ENCODE data around the gene CBX7. TPM values are rescaled to one million over a fixed set of nuclear protein-coding genes. Genes with fewer than 3 reads are reported as not detected.

Gene CBX7
- total and polyA plus RNA-seq, 2 experiments from 2014 or later, result 2.5 to 10.4 TPM

GRCh38 chr22:39120983-39121382 lies 31.5 kb downstream of the CBX7 start:
- DNase-seq, result no peak
- Histone ChIP-seq H3K9me2 (ENCODE audit: insufficient read depth) (no peaks in the 10 kb centered on the region), H3K27ac (no peak overlapping the region), H3K4me1 (ENCODE audit: insufficient read depth) (no peaks in the 10 kb centered on the region), H3K4me3 (no peak overlapping the region), H3K36me3 (ENCODE audit: low read depth) (no peaks in the 10 kb centered on the region), H2AFZ (no peak overlapping the region), H4K20me1 (ENCODE audit: insufficient read depth) (no peaks in the 10 kb centered on the region), H3K79me2 (ENCODE audit: insufficient read depth) (no peaks in the 10 kb centered on the region), H3F3A (ENCODE audit: insufficient read depth) (no peaks in the 10 kb centered on the region), H3K27me3 (replicated peaks; ENCODE audit: insufficient read depth) (peaks cover 2% of the 10 kb centered on the region), H3K9ac (no peak overlapping the region), H3K4me2 (ENCODE audit: unreplicated experiment) (no peak overlapping the region), H3K9me3 (ENCODE audit: low read depth) (no peaks in the 10 kb centered on the region)
- no peak for TF ChIP-seq EZH2 (IDR thresholded peaks at IDR 0.05; ENCODE audit: insufficient read depth, poor library complexity, severe bottlenecking)
- TF ChIP-seq EZH2phosphoT487 (IDR thresholded peaks at IDR 0.05; ENCODE audit: insufficient read depth, low read depth), result no peak
- in situ Hi-C loops (cut with MboI), result loop anchor here (10.0 kb wide), 1 partner anchor 106 kb away; the partner anchor contains the start of gene APOBEC3C
- WGBS, 2 experiments (ENCODE audit: low coverage in 1 of 2, low lambda C conversion rate in 2 of 2, missing lambda C conversion rate in 2 of 2), result 69 to 70% methylated on average over 4 of the region's 4 CpGs

- TF ChIP-seq EZH2phosphoT487 (IDR thresholded peaks at IDR 0.05; ENCODE audit: insufficient read depth, low read depth) (no peak), EZH2 (IDR thresholded peaks at IDR 0.05; ENCODE audit: insufficient read depth, poor library complexity, severe bottlenecking) (no peak)
- no peak overlapping the region for H3K9ac ChIP-seq
- H3K27ac ChIP-seq, result no peak overlapping the region
- no peak overlapping the region for H3K4me2 ChIP-seq (ENCODE audit: unreplicated experiment)
- H3K9me2 ChIP-seq (ENCODE audit: insufficient read depth), result no peaks in the 10 kb centered on the region
- H3K27me3 ChIP-seq (replicated peaks; ENCODE audit: insufficient read depth), result peaks cover 22% of the 10 kb centered on the region
- H3F3A ChIP-seq (ENCODE audit: insufficient read depth), result no peaks in the 10 kb centered on the region
- no peaks in the 10 kb centered on the region for H3K9me3 ChIP-seq (ENCODE audit: low read depth)
- H4K20me1 ChIP-seq (ENCODE audit: insufficient read depth), result no peaks in the 10 kb centered on the region
- H3K4me3 ChIP-seq, result no peak overlapping the region
- H3K79me2 ChIP-seq (ENCODE audit: insufficient read depth), result no peaks in the 10 kb centered on the region
- H2AFZ ChIP-seq, result no peak overlapping the region
- no peaks in the 10 kb centered on the region for H3K4me1 ChIP-seq (ENCODE audit: insufficient read depth)
- in situ Hi-C loops (cut with MboI), result loop anchor here (10.0 kb wide), 1 partner anchor 243 kb away; the partner anchor contains the start of gene CBX6
- H3K36me3 ChIP-seq (ENCODE audit: low read depth), result no peaks in the 10 kb centered on the region
- 64 to 68% methylated on average over 14 of the region's 14 CpGs for WGBS, 2 experiments (ENCODE audit: low coverage in 1 of 2, low lambda C conversion rate in 2 of 2, missing lambda C conversion rate in 2 of 2)
- peak; percentile 53 for DNase-seq
Observed at GRCh38 chr22:39117585-39118191, 34.8 kb downstream of the CBX7 start.

GRCh38 chr22:39115977-39116621 lies 36.4 kb downstream of the CBX7 start:
- no peaks in the 10 kb centered on the region for H3K4me1 ChIP-seq (ENCODE audit: insufficient read depth)
- no peak overlapping the region for H2AFZ ChIP-seq
- in situ Hi-C loops (cut with MboI), result loop anchor here (10.0 kb wide), 1 partner anchor 241 kb away; the partner anchor contains the start of gene CBX6
- 52 to 54% methylated on average over 9 of the region's 9 CpGs for WGBS, 2 experiments (ENCODE audit: low coverage in 1 of 2, low lambda C conversion rate in 2 of 2, missing lambda C conversion rate in 2 of 2)
- no peaks in the 10 kb centered on the region for H3K9me3 ChIP-seq (ENCODE audit: low read depth)
- H3K27ac ChIP-seq, result no peak overlapping the region
- TF ChIP-seq EZH2 (IDR thresholded peaks at IDR 0.05; ENCODE audit: insufficient read depth, poor library complexity, severe bottlenecking), result no peak
- no peak for TF ChIP-seq EZH2phosphoT487 (IDR thresholded peaks at IDR 0.05; ENCODE audit: insufficient read depth, low read depth)
- DNase-seq, result no peak
- H3K79me2 ChIP-seq (ENCODE audit: insufficient read depth), result no peaks in the 10 kb centered on the region
- no peaks in the 10 kb centered on the region for H4K20me1 ChIP-seq (ENCODE audit: insufficient read depth)
- no peaks in the 10 kb centered on the region for H3F3A ChIP-seq (ENCODE audit: insufficient read depth)
- H3K9me2 ChIP-seq (ENCODE audit: insufficient read depth), result no peaks in the 10 kb centered on the region
- H3K4me2 ChIP-seq (ENCODE audit: unreplicated experiment), result no peak overlapping the region
- no peak overlapping the region for H3K9ac ChIP-seq
- no peaks in the 10 kb centered on the region for H3K36me3 ChIP-seq (ENCODE audit: low read depth)
- H3K27me3 ChIP-seq (replicated peaks; ENCODE audit: insufficient read depth), result peaks cover 22% of the 10 kb centered on the region
- H3K4me3 ChIP-seq, result no peak overlapping the region

DNA sequence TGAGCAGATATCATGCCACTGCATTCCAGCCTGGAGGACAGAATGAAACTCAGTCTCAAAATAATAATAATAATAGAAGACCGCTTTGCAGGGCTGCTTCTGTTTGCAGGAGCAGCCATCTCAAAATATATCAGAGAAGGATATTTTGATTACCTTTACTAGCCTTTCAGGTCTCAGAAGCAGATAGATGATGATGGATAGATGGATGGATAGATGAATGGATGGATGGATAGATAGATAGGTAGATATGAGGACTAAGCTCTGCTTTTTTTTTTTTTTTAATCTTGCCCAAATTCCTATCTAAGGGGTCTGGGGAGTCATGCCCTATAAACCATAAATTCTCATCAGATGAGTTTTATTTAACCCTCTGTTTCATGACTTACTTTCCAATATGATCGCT lies 36.9 kb downstream of the CBX7 start:
- Histone ChIP-seq H3F3A (ENCODE audit: insufficient read depth) (no peaks in the 10 kb centered on the region), H3K27ac (no peak overlapping the region), H3K9ac (no peak overlapping the region), H3K4me2 (ENCODE audit: unreplicated experiment) (no peak overlapping the region), H3K4me3 (no peak overlapping the region), H3K79me2 (ENCODE audit: insufficient read depth) (no peaks in the 10 kb centered on the region), H3K27me3 (replicated peaks; ENCODE audit: insufficient read depth) (peaks cover 22% of the 10 kb centered on the region), H3K36me3 (ENCODE audit: low read depth) (no peaks in the 10 kb centered on the region), H3K9me2 (ENCODE audit: insufficient read depth) (no peaks in the 10 kb centered on the region), H3K9me3 (ENCODE audit: low read depth) (no peaks in the 10 kb centered on the region), H4K20me1 (ENCODE audit: insufficient read depth) (no peaks in the 10 kb centered on the region), H2AFZ (no peak overlapping the region), H3K4me1 (ENCODE audit: insufficient read depth) (no peaks in the 10 kb centered on the region)
- 88 to 95% methylated on average over 2 of the region's 2 CpGs for WGBS, 2 experiments (ENCODE audit: low coverage in 1 of 2, low lambda C conversion rate in 2 of 2, missing lambda C conversion rate in 2 of 2)
- in situ Hi-C loops (cut with MboI), result loop anchor here (10.0 kb wide), 1 partner anchor 241 kb away; the partner anchor contains the start of gene CBX6
- no peak for DNase-seq
- TF ChIP-seq EZH2phosphoT487 (IDR thresholded peaks at IDR 0.05; ENCODE audit: insufficient read depth, low read depth), result no peak
